AG04450 (cell line): ENCODE results near the gene PALS1. TPM values are rescaled to one million over a fixed set of nuclear protein-coding genes. Genes with fewer than 3 reads are reported as not detected.

ENCODE experiments used
- CTCF ChIA-PET: fragments of 300-600, 350-600 bp; formaldehyde crosslinking; extraction: SDS; loops from one replicate; lab custom pipeline; 2022; ENCODE audit warnings: antibody characterized with exemption, inconsistent platforms; lab: Charles Lee
- POLR2A ChIA-PET: fragments of 350-600 bp; formaldehyde crosslinking; extraction: SDS; loops from one replicate; lab custom pipeline; 2021; ENCODE audit warnings: antibody characterized with exemption, inconsistent platforms; lab: Yijun Ruan, JAX
- DNase-seq: peaks from one replicate; pipeline ENCODE4 v3.0.0-alpha.2; 2011; ENCODE audit warnings: low read depth, low spot score
- H3K27ac ChIP-seq: one replicate; pipeline ENCODE4 v1.5.1; 2012; ENCODE audit warnings: low read depth, low read length, control low read depth
- H3K27me3 ChIP-seq: one replicate; pipeline ENCODE4 v1.6.0; 2012; ENCODE audit warnings: low read length; ENCODE audit not compliant: control insufficient read depth, insufficient read depth
- H3K4me3 ChIP-seq: 2 replicates; pipeline ENCODE4 v1.5.1; 2011; ENCODE audit warnings: mild to moderate bottlenecking, low read depth, low read length, control low read depth
- H3K9me3 ChIP-seq: 2 replicates; pipeline ENCODE4 v1.5.1; 2012; ENCODE audit warnings: low read length; ENCODE audit not compliant: control insufficient read depth, insufficient read depth
- CTCF ChIP-seq: IDR thresholded peaks from 2 replicates; pipeline ENCODE4 v1.5.1; 2011; ENCODE audit warnings: low read depth, low read length, control low read depth, inconsistent platforms
- polyA plus RNA-seq: library from polyadenylated mRNA; depleted of rRNA; stranded (reverse); fragments of >200 nt; gene quantifications from 2 replicates; pipeline ENCODE4 v1.2.3, GENCODE V29; 2011; rRNA removed

PALS1 gene
- polyA plus RNA-seq, 1 experiment = 31.1 TPM

- CTCF ChIA-PET = interaction anchor here (6.8 kb wide), 1 partner anchor 114 kb away, joined by 169 read pairs; no protein-coding TSS in a partner anchor
- TF ChIP-seq CTCF = no peak
These were observed 39.3 kb downstream of the PALS1 start for GRCh38 chr14:67280506-67280905.

DNA sequence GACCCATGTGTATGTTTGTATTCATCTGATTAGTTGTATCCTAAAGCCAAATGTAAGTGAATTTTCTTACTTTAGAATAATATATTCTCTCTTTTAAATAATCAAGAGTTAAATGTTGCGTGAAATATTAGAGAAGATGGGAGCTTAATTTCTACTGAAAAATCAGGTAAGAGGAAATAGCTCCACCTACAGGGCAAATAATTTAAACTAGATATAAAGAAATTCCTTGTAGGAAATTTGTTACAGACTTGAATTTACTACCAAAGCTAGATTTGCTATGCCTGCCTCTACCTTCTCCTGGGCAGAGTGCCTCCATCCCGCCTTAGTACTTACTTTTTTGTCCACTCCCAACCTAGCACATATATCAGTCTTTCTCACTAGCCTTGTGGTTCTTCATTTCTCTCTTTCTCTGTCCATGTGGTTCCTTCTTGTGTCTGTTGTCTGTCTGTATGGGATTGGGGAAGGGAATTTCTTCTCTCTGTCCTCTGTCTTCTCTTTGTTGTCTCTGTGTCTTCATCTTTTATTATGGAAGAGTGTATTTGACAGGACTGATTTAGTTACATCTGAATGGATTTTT is 44.7 kb downstream of the PALS1 start:
- Histone ChIP-seq H3K27me3 (no peaks in the 10 kb centered on the region), H3K27ac (no peak overlapping the region), H3K9me3 (no peaks in the 10 kb centered on the region), H3K4me3 (no peak overlapping the region)
- TF ChIP-seq CTCF = peak; percentile 45
- DNase-seq = peak; percentile 16
- POLR2A ChIA-PET = interaction anchor here (0.6 to 1.5 kb wide), 2 partner anchors 44 to 50 kb away, joined by 6 read pairs; partner anchors contain the start of gene PALS1
- CTCF ChIA-PET = interaction anchor here (0.7 to 6.8 kb wide), 36 partner anchors 9 to 927 kb away, joined by 3 to 169 read pairs (median 5); partner anchors contain the start of genes ATP6V1D and GARIN2

More at GRCh38 chr14:67280506-67280905, 39.3 kb downstream of the PALS1 start:
- no peaks in the 10 kb centered on the region for H3K27me3 ChIP-seq
- DNase-seq = no peak
- H3K4me3 ChIP-seq = no peak overlapping the region
- no peak overlapping the region for H3K27ac ChIP-seq
- H3K9me3 ChIP-seq = no peaks in the 10 kb centered on the region
- POLR2A ChIA-PET = no interaction called here

Other genes with a start within 250 kb of the PALS1 start
- 0.06 TPM in 1 of 2 replicates, not detected in the other for gene GARIN2, start 52.0 kb upstream of the PALS1 start, polyA plus RNA-seq
- gene ATP6V1D, start 118.4 kb downstream of the PALS1 start, polyA plus RNA-seq = 86.4 and 107 TPM in 2 replicates
- 105 and 149 TPM in 2 replicates for gene EIF2S1, start 118.9 kb downstream of the PALS1 start, polyA plus RNA-seq
- gene PLEK2, start 170.7 kb downstream of the PALS1 start, polyA plus RNA-seq = 1.5 and 1.6 TPM in 2 replicates
- 0.05 and 0.07 TPM in 2 replicates for gene TMEM229B, start 247.3 kb downstream of the PALS1 start, polyA plus RNA-seq